CD14-positive monocyte (primary cell): ENCODE measurements around the gene PIM1. TPM values are rescaled to one million over a fixed set of nuclear protein-coding genes. Genes with fewer than 3 reads are reported as not detected.
A peak's percentile ranks its signal among the peaks of the same experiment; 100 is the strongest.

Source experiments
- DNase-seq, 3 donors: peaks; one replicate each; pipeline ENCODE4 v3.0.0-alpha.2; 2011 to 2022
- H2AFZ ChIP-seq: 2 replicates; pipeline ENCODE4 v1.6.0; 2012; ENCODE audit warnings: mild to moderate bottlenecking, low read depth, low read length, inconsistent platforms; ENCODE audit not compliant: insufficient read depth, poor library complexity, severe bottlenecking
- H3K27ac ChIP-seq, 2 donors: 1 replicate in 1 of 2; 2 replicates in 1 of 2; pipeline ENCODE4 v1.5.1; 2012 to 2013; ENCODE audit warnings: low read length in 2 of 2, control low read depth in 1 of 2, inconsistent platforms in 1 of 2, low read depth in 1 of 2, mild to moderate bottlenecking in 1 of 2
- H3K27me3 ChIP-seq, 2 donors: one replicate each; pipeline versions ENCODE4 v1.6.0 to v1.6.1; 2011 to 2013; ENCODE audit warnings: low read length in 2 of 2; ENCODE audit not compliant: control insufficient read depth in 2 of 2, insufficient read depth in 2 of 2
- H3K36me3 ChIP-seq, 2 donors: replicated peaks in 1 of 2; 1 replicate in 1 of 2; 2 replicates in 1 of 2; pipeline versions ENCODE4 v1.5.1 to v1.6.1; 2012 to 2013; ENCODE audit warnings: low read length in 2 of 2, control low read depth in 1 of 2, inconsistent platforms in 1 of 2, mild to moderate bottlenecking in 1 of 2; ENCODE audit not compliant: insufficient read depth in 2 of 2, control insufficient read depth in 1 of 2
- H3K4me1 ChIP-seq, 2 donors: 1 replicate in 1 of 2; 2 replicates in 1 of 2; pipeline versions ENCODE4 v1.5.1 to v1.6.1; 2012 to 2013; ENCODE audit warnings: low read length in 2 of 2, control low read depth in 1 of 2, inconsistent platforms in 1 of 2, mild to moderate bottlenecking in 1 of 2, moderate library complexity in 1 of 2; ENCODE audit not compliant: insufficient read depth in 2 of 2, control insufficient read depth in 1 of 2
- H3K4me2 ChIP-seq: replicated peaks from 2 replicates; pipeline ENCODE3; 2012; ENCODE audit warnings: low read length, moderate library complexity, mild to moderate bottlenecking; ENCODE audit not compliant: poor library complexity, severe bottlenecking; ENCODE audit errors: extremely low read depth
- H3K4me3 ChIP-seq, 3 experiments: fragments of 200-600 bp in 1 of 3; sonication (generic) in 1 of 3; replicated peaks in 1 of 3; 1 replicate in 2 of 3; 2 replicates in 1 of 3; pipeline ENCODE4 v1.5.1; 2011 to 2013; ENCODE audit warnings: low read length in 3 of 3, mild to moderate bottlenecking in 3 of 3, control low read depth in 2 of 3, low read depth in 2 of 3, inconsistent platforms in 1 of 3, moderate library complexity in 1 of 3
- H3K79me2 ChIP-seq: 2 replicates; pipeline ENCODE4 v1.6.0; 2012; ENCODE audit warnings: mild to moderate bottlenecking, control low read depth, inconsistent platforms, low read length, moderate library complexity; ENCODE audit not compliant: insufficient read depth
- H3K9ac ChIP-seq: 2 replicates; pipeline ENCODE4 v1.6.0; 2017; ENCODE audit warnings: low read length, mild to moderate bottlenecking; ENCODE audit not compliant: insufficient read depth, poor library complexity, severe bottlenecking
- H3K9me3 ChIP-seq, 2 donors: replicated peaks in 1 of 2; 1 replicate in 1 of 2; 2 replicates in 1 of 2; pipeline versions ENCODE4 v1.5.1 to v1.6.1; 2012 to 2013; ENCODE audit warnings: low read length in 2 of 2, control low read depth in 1 of 2; ENCODE audit not compliant: control insufficient read depth in 1 of 2, insufficient read depth in 1 of 2
- H4K20me1 ChIP-seq: 2 replicates; pipeline ENCODE4 v1.6.0; 2012; ENCODE audit warnings: mild to moderate bottlenecking, low read length, control low read depth, moderate library complexity; ENCODE audit not compliant: insufficient read depth
- H3K27ac Mint-ChIP-seq, 7 donors: one replicate each; pipeline ENCODE4 v1.8.0; 2020; ENCODE audit warnings: mild to moderate bottlenecking in 7 of 7, mixed read lengths in 7 of 7, moderate library complexity in 6 of 7, inconsistent platforms in 2 of 7
- H3K27me3 Mint-ChIP-seq, 3 donors: one replicate each; pipeline ENCODE4 v1.8.0; 2021 to 2022; ENCODE audit warnings: low read depth in 3 of 3, mild to moderate bottlenecking in 3 of 3, mixed read lengths in 3 of 3, moderate library complexity in 3 of 3, inconsistent platforms in 1 of 3
- H3K36me3 Mint-ChIP-seq, 2 donors: one replicate each; pipeline ENCODE4 v1.8.0; 2020; ENCODE audit warnings: mixed read lengths in 2 of 2, inconsistent platforms in 1 of 2, mild to moderate bottlenecking in 1 of 2
- H3K4me1 Mint-ChIP-seq: one replicate; pipeline ENCODE4 v1.8.0; 2020; ENCODE audit warnings: mild to moderate bottlenecking, mixed read lengths
- H3K4me3 Mint-ChIP-seq, 2 donors: one replicate each; pipeline ENCODE4 v1.8.0; 2020; ENCODE audit warnings: mild to moderate bottlenecking in 2 of 2, mixed read lengths in 2 of 2, moderate library complexity in 1 of 2
- H3K9me3 Mint-ChIP-seq, 7 donors: one replicate each; pipeline ENCODE4 v1.8.0; 2020 to 2022; ENCODE audit warnings: mixed read lengths in 7 of 7, mild to moderate bottlenecking in 6 of 7, moderate library complexity in 6 of 7, inconsistent platforms in 2 of 7
- WGBS: methylation state at CpG from one replicate; pipeline ENCODE4 v1.1.5; 2013; ENCODE audit warnings: missing lambda C conversion rate; ENCODE audit not compliant: insufficient coverage; 5-methylcytosine and 5-hydroxymethylcytosine counted together
- intact Hi-C, 2 donors: fragments of 100-400 bp; cut with micrococcal nuclease; formaldehyde crosslinking; loops; one replicate each; pipeline versions ENCODE4 v1.15.0 to v1.15.1; 2023
- polyA plus RNA-seq, 3 donors: library from polyadenylated mRNA; depleted of rRNA in 1 of 3; unstranded in 2 of 3; stranded (reverse) in 1 of 3; fragments of 300-500 nt in 2 of 3; fragments of >200 nt in 1 of 3; fragmentation: Illumina TruSeq in 2 of 3; gene quantifications; 1 replicate in 2 of 3; 2 replicates in 1 of 3; pipeline ENCODE4 v1.2.3, GENCODE V29; 2012 to 2021
- TF ChIP-seq, protein P1 (sequence below): fragments of 200-600 bp; IDR thresholded peaks from one replicate; pipeline ENCODE4 v1.8.0; 2022; ENCODE audit warnings: antibody characterized with exemption, mild to moderate bottlenecking

The PIM1 gene
- polyA plus RNA-seq, 3 donors = 20.5 to 25.0 (median 24.4) TPM

- peak overlapping the region in 1 of 3 experiments; percentile 41 for H3K4me3 ChIP-seq
- H3K36me3 ChIP-seq = no peaks in the 10 kb centered on the region
- intact Hi-C loops = loop anchor here in 1 of 2 donors (2.0 kb wide), 1 partner anchor 17 kb away; the partner anchor contains the start of gene PIM1
- H4K20me1 ChIP-seq = no peaks in the 10 kb centered on the region
- no peaks in the 10 kb centered on the region for H3K27me3 ChIP-seq
- no peaks in the 10 kb centered on the region for H3K9me3 ChIP-seq
- DNase-seq = peak in 2 of 3 donors; percentile 24 to 62
- TF ChIP-seq, protein P1, sequence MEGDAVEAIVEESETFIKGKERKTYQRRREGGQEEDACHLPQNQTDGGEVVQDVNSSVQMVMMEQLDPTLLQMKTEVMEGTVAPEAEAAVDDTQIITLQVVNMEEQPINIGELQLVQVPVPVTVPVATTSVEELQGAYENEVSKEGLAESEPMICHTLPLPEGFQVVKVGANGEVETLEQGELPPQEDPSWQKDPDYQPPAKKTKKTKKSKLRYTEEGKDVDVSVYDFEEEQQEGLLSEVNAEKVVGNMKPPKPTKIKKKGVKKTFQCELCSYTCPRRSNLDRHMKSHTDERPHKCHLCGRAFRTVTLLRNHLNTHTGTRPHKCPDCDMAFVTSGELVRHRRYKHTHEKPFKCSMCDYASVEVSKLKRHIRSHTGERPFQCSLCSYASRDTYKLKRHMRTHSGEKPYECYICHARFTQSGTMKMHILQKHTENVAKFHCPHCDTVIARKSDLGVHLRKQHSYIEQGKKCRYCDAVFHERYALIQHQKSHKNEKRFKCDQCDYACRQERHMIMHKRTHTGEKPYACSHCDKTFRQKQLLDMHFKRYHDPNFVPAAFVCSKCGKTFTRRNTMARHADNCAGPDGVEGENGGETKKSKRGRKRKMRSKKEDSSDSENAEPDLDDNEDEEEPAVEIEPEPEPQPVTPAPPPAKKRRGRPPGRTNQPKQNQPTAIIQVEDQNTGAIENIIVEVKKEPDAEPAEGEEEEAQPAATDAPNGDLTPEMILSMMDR = no peak
- peak overlapping the region; percentile 68 to 95 (median 90) for H3K27ac Mint-ChIP-seq
- peak overlapping the region in 1 of 2 donors; percentile 46 for H3K4me3 Mint-ChIP-seq
- 16% methylated on average over 5 of the region's 7 CpGs for WGBS
- H3K9ac ChIP-seq = peak overlapping the region; percentile 39
- peaks cover 64% of the 10 kb centered on the region for H3K4me1 Mint-ChIP-seq
- H3K4me1 ChIP-seq = peaks cover 77 to 92% of the 10 kb centered on the region in 2 donors
- peaks cover 0 to 2% of the 10 kb centered on the region in 2 donors for H3K36me3 Mint-ChIP-seq
- H2AFZ ChIP-seq = peak overlapping the region; percentile 65
- H3K4me2 ChIP-seq = peak overlapping the region; percentile 30
- no peaks in the 10 kb centered on the region for H3K79me2 ChIP-seq
- H3K9me3 Mint-ChIP-seq = no peaks in the 10 kb centered on the region
- H3K27me3 Mint-ChIP-seq = peaks cover 0 to 3% (median 0%) of the 10 kb centered on the region in 3 donors
- H3K27ac ChIP-seq = peak overlapping the region; percentile 45 to 83
Measured at GRCh38 chr6:37187321-37188022, 17.5 kb downstream of the PIM1 start.

DNA sequence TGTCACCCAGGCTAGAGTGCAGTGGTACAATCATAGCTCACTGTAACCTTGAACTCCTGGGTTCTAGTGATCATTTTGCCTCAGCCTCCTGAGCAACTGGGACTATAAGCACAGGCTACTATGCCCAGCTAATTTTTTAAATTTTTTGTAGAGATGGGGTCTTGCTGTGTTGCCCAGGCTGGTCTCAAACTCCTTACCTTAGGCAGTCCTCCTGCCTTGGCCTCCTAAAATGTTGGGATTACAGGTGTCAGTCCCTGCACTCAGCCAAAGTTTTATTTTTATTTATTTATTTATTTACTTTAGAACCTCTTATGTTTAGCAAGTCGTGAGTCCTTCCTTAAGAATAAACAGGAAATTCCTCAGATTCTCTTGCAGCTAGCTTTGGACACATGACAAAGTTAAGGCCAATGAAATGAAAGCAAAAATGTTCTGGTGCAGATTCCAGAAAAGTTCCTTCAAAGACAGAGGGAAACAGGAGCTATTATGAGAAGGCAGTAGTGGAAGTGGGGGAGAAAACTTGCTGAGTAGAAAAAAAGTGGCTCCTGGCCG, 19.1 kb downstream of the PIM1 start:
- Histone ChIP-seq H2AFZ (no peak overlapping the region), H3K27me3 (no peaks in the 10 kb centered on the region), H3K4me2 (peak overlapping the region; percentile 16), H3K9me3 (no peaks in the 10 kb centered on the region), H3K27ac (peak overlapping the region; percentile 80 to 84), H3K4me3 (no peak overlapping the region), H3K36me3 (no peaks in the 10 kb centered on the region), H3K4me1 (peaks cover 68 to 79% of the 10 kb centered on the region in 2 donors), H3K9ac (no peak overlapping the region), H4K20me1 (no peaks in the 10 kb centered on the region), H3K79me2 (no peaks in the 10 kb centered on the region)
- peaks cover 0 to 3% (median 0%) of the 10 kb centered on the region in 3 donors for H3K27me3 Mint-ChIP-seq
- no peaks in the 10 kb centered on the region for H3K9me3 Mint-ChIP-seq
- no CpG with 5 or more reads among the region's 2 CpGs for WGBS
- peaks cover 0 to 2% of the 10 kb centered on the region in 2 donors for H3K36me3 Mint-ChIP-seq
- peak overlapping the region in 1 of 2 donors; percentile 20 for H3K4me3 Mint-ChIP-seq
- intact Hi-C loops = no loop called here
- peak overlapping the region; percentile 83 to 95 (median 92) for H3K27ac Mint-ChIP-seq
- no peak for DNase-seq
- H3K4me1 Mint-ChIP-seq = peaks cover 59% of the 10 kb centered on the region
- TF ChIP-seq, protein P1 = no peak
